Prostate gland (tissue), 2 donors: ENCODE results near the gene NUP153. TPM values are rescaled to one million over a fixed set of nuclear protein-coding genes. Genes with fewer than 3 reads are reported as not detected.

ENCODE experiments used
- DNase-seq: peaks from one replicate; pipeline ENCODE4 v3.0.0-alpha.2; 2019; ENCODE audit warnings: low spot score
- H3K27ac ChIP-seq, 2 donors: fragments of 200-600 bp; sonication (generic); 2 replicates each; pipeline ENCODE4 v1.5.1; 2017 to 2019
- H3K27me3 ChIP-seq: fragments of 200-600 bp; sonication (generic); replicated peaks from 2 replicates; pipeline ENCODE4 v1.5.1; 2019; ENCODE audit not compliant: insufficient read depth
- H3K36me3 ChIP-seq, 2 donors: fragments of 200-600 bp; sonication (generic); 1 replicate in 1 of 2; 2 replicates in 1 of 2; pipeline versions ENCODE4 v1.5.1 to v1.8.1; 2017 to 2019
- H3K4me1 ChIP-seq: fragments of 200-600 bp; sonication (generic); replicated peaks from 2 replicates; pipeline ENCODE4 v1.5.1; 2019
- H3K4me3 ChIP-seq, 2 donors: fragments of 200-600 bp; sonication (generic); 2 replicates each; pipeline ENCODE4 v1.5.1; 2017 to 2019
- H3K9me3 ChIP-seq: fragments of 200-600 bp; sonication (generic); 2 replicates; pipeline ENCODE4 v1.5.1; 2017
- POLR2A ChIP-seq: fragments of 450-650 bp; IDR thresholded peaks from one replicate; pipeline ENCODE4 v1.6.1; 2016; ENCODE audit warnings: antibody characterized with exemption, mild to moderate bottlenecking
- POLR2AphosphoS5 ChIP-seq: sonication (generic); formaldehyde crosslinking; IDR thresholded peaks from one replicate; pipeline ENCODE4 v1.6.1; 2017; ENCODE audit warnings: antibody characterized with exemption
- WGBS: methylation state at CpG from one replicate; pipeline ENCODE4 v1.1.5; 2018; 5-methylcytosine and 5-hydroxymethylcytosine counted together
- intact Hi-C: fragments of 100-400 bp; cut with DNase I; formaldehyde crosslinking; loops from one replicate; pipeline ENCODE4 v1.14.2; 2022
- total RNA-seq, 2 donors: library from RNA; depleted of rRNA; stranded (reverse); fragments of >200 nt; gene quantifications; one replicate each; pipeline ENCODE4 v1.1.0, GENCODE V29; 2016
- TF ChIP-seq, protein P1 (sequence below), 4 experiments: fragments of 200-600 bp in 2 of 4; fragments of 450-650 bp in 2 of 4; sonication (generic) in 2 of 4; IDR thresholded peaks; 1 replicate in 3 of 4; 2 replicates in 1 of 4; pipeline ENCODE4 v1.5.1; 2016 to 2019; ENCODE audit warnings: antibody characterized with exemption in 4 of 4, mild to moderate bottlenecking in 2 of 4, moderate library complexity in 2 of 4

NUP153 gene
- total RNA-seq, 2 donors from 2014 or later, result 35.3 to 46.2 TPM

- H3K9me3 ChIP-seq, result no peaks in the 10 kb centered on the region
- H3K36me3 ChIP-seq, result no peaks in the 10 kb centered on the region
- intact Hi-C loops, result loop anchor here (5.0 kb wide), 1 partner anchor 105 kb away; the partner anchor contains the start of gene FAM8A1
- no peaks in the 10 kb centered on the region for H3K4me1 ChIP-seq
- no peak for DNase-seq
- WGBS, result 38% methylated on average over 5 of the region's 5 CpGs
- TF ChIP-seq, protein P1, sequence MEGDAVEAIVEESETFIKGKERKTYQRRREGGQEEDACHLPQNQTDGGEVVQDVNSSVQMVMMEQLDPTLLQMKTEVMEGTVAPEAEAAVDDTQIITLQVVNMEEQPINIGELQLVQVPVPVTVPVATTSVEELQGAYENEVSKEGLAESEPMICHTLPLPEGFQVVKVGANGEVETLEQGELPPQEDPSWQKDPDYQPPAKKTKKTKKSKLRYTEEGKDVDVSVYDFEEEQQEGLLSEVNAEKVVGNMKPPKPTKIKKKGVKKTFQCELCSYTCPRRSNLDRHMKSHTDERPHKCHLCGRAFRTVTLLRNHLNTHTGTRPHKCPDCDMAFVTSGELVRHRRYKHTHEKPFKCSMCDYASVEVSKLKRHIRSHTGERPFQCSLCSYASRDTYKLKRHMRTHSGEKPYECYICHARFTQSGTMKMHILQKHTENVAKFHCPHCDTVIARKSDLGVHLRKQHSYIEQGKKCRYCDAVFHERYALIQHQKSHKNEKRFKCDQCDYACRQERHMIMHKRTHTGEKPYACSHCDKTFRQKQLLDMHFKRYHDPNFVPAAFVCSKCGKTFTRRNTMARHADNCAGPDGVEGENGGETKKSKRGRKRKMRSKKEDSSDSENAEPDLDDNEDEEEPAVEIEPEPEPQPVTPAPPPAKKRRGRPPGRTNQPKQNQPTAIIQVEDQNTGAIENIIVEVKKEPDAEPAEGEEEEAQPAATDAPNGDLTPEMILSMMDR (IDR thresholded peaks at IDR 0.05), result no peak
- no peak for TF ChIP-seq POLR2AphosphoS5
- TF ChIP-seq POLR2A, result no peak
- peak overlapping the region; percentile 57 to 82 for H3K4me3 ChIP-seq
- peak overlapping the region; percentile 96 to 97 for H3K27ac ChIP-seq
- no peaks in the 10 kb centered on the region for H3K27me3 ChIP-seq
Measured at GRCh38 chr6:17707371-17707651, 586 bp upstream of the NUP153 start.

DNA sequence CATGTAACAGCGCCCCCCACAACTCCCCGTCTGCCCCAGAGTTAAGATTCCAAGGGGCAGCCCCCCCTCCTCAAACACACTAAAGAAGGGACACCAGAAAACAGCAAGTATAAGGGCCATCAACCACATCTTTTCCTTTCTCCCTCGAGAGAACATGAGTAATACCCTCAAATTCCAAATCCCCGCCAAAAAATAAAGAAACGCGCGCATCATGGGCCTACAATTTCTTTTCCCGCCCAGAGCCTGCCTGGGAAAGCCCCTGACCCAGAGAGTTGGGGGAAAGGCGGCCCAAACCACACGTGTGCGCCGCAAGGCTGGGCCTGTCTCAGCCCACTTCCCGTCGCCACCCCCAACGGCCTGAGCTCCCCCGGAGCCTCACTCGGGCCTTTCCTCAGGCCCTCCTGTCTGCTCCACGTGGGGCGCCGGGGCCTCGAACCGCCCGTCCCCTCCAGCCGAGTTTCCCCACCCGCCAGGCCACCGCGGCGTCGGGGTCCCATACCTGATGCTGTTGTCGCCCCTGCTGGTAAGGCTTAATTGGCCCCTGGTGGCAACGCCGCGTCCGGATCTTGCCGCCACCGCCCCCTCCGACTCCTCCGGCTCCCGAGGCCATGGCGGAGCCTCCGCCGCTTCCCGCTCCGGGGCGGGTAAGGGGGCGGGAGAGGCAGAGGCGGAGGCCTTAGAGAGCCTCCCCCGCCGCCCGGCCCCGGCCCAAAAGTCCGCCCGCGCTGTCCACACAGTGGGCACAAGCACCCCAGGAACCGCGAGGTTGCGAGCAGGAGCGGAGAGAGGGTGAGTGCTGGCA lies 746 bp downstream of the NUP153 start:
- H3K9me3 ChIP-seq, result no peaks in the 10 kb centered on the region
- no peaks in the 10 kb centered on the region for H3K27me3 ChIP-seq
- DNase-seq, result peak; percentile 33
- H3K4me3 ChIP-seq, result peak overlapping the region; percentile 57 to 82
- WGBS, result under 1% methylated on average over 24 of the region's 58 CpGs
- intact Hi-C loops, result loop anchor here (5.0 kb wide), 1 partner anchor 104 kb away; the partner anchor contains the start of gene FAM8A1
- no peaks in the 10 kb centered on the region for H3K36me3 ChIP-seq
- H3K27ac ChIP-seq, result peak overlapping the region; percentile 96 to 97
- TF ChIP-seq POLR2A, result no peak
- TF ChIP-seq, protein P1 (IDR thresholded peaks at IDR 0.05), result peak in 2 of 4 experiments; percentile 13 to 15
- H3K4me1 ChIP-seq, result no peaks in the 10 kb centered on the region

DNA sequence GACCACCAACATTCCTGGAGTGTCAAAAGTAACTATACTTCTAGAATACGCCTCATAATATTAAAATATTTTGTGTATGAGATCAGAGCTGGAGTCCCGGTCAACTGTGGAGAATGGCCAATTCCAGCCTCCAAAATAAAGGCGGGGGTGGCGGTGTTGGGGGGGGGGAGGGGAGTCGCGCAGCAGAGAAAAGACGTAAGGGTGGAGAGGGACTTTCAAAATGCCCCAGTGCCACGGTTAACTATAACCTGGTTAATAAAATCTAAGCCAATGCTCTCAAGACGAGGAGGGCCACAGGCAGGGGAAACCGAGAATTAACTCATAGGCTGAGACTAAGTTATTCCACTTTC lies 1.3 kb downstream of the NUP153 start:
- TF ChIP-seq POLR2AphosphoS5 (no peak), POLR2A (no peak)
- TF ChIP-seq, protein P1 (IDR thresholded peaks at IDR 0.05), result no peak
- peak; percentile 17 for DNase-seq
- WGBS, result under 1% methylated on average over 10 of the region's 10 CpGs
- H3K9me3 ChIP-seq, result no peaks in the 10 kb centered on the region
- intact Hi-C loops, result loop anchor here (5.0 kb wide), 1 partner anchor 103 kb away; the partner anchor contains the start of gene FAM8A1
- H3K27me3 ChIP-seq, result no peaks in the 10 kb centered on the region
- H3K4me3 ChIP-seq, result peak overlapping the region; percentile 57 to 82
- peak overlapping the region; percentile 96 to 97 for H3K27ac ChIP-seq
- H3K36me3 ChIP-seq, result no peaks in the 10 kb centered on the region
- no peaks in the 10 kb centered on the region for H3K4me1 ChIP-seq

GRCh38 chr6:17703256-17703694 lies 3.5 kb downstream of the NUP153 start:
- no peak for DNase-seq

More at GRCh38 chr6:17703256-17703694, 3.5 kb downstream of the NUP153 start:
- intact Hi-C loops, result no loop called here
- Histone ChIP-seq H3K4me1 (no peaks in the 10 kb centered on the region), H3K27ac (no peak overlapping the region), H3K9me3 (no peaks in the 10 kb centered on the region), H3K4me3 (no peak overlapping the region), H3K27me3 (no peaks in the 10 kb centered on the region), H3K36me3 (no peaks in the 10 kb centered on the region)
- TF ChIP-seq POLR2A, result no peak
- TF ChIP-seq POLR2AphosphoS5, result no peak
- TF ChIP-seq, protein P1 (IDR thresholded peaks at IDR 0.05), result no peak
- 27% methylated on average over 1 of the region's 1 CpG for WGBS
